ENCODE measurements around the gene HBG1.
"Not testable (repeated sequence)": the region's sequence is repeated elsewhere in the genome, so short reads cannot be mapped to it uniquely, and the experiment has no call there.

The HBG1 gene

DNA sequence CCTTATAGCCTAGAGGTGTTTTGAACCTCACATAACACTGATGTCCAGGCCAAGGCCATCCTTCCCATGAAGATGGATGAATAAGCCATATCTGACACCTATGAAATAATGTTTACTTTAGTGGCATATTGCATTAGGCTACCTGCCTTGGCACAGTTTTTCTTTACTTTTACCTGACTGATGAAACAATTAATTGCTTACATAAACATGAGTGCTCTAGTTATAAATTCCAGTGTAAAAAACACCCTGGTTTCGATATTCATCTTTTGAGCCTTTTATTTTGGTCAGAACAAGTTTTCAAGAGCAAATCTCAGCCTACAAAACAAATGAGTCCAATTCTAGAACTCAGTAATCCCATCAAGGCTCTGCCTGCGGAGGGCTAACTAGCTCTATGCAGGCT lies 27.0 kb upstream of the HBG1 start:
- DNase-seq: no peak

DNA sequence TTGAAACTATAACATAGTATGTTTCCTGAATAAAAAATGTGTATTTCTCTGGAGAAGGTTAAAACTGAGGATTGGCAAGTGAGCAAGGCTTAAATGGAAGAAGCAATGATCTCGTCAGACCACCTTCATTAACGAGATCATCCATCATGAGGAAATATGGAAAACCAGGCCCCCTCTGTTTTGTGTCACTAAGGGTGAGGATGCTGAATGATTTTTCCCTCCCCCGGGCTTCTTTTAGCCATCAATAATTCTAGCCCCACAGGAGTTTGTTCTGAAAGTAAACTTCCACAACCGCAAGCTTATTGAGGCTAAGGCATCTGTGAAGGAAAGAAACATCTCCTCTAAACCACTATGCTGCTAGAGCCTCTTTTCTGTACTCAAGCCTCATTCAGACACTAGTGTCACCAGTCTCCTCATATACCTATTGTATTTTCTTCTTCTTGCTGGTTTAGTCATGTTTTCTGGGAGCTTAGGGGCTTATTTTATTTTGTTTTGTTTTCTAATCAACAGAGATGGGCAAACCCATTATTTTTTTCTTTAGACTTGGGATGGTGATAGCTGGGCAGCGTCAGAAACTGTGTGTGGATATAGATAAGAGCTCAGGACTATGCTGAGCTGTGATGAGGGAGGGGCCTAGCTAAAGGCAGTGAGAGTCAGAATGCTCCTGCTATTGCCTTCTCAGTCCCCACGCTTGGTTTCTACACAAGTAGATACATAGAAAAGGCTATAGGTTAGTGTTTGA lies 25.9 kb upstream of the HBG1 start:
- DNase-seq: no peak

DNA sequence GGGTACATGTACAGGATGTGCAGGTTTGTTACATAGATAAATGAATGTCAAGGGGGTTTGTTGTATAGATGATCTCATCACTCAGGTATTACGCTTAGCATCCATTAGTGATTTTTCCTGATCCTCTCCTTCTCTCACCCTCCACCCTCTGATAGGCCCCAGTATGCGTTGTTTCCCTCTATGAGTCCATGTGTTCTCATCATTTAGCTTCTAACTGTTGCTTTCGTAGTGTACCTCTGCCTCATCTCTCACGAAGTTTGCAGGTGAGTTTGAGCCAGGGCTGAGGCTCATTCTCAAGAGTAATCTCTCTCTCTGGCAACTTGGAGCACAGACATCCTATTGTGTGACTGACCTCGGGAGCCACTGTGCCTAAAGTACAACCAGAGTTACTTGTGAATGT lies 24.7 kb upstream of the HBG1 start:
- no peak for DNase-seq

DNA sequence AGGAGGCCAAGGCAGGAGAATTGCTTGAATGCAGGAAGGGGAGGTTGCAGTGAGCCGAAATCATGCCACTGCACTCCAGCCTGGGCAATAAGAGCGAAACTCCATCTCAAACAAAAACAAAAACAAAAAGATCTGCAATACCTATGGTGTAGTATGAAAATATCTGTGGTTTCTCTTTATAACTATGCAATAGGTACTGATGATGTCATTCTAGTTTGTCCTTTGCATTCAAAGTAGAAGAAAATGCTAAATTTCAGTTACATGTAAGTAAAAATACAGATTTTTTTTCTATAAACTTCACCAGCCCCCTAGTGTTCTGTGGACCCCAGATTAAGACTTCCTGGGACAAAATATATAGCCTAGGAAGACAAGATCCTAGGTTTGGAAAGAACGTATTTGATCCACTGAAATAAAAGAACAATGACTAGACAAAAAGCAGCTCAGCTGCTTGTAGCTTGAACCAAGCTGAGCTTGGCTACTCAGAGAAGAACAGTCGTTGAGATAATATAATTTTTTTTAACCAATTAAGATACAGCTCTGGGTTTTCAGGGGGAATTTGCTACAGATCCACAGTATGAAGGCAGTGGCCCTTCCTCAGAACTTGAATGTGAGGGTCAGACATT lies 22.8 kb upstream of the HBG1 start:
- no peak for DNase-seq

DNA sequence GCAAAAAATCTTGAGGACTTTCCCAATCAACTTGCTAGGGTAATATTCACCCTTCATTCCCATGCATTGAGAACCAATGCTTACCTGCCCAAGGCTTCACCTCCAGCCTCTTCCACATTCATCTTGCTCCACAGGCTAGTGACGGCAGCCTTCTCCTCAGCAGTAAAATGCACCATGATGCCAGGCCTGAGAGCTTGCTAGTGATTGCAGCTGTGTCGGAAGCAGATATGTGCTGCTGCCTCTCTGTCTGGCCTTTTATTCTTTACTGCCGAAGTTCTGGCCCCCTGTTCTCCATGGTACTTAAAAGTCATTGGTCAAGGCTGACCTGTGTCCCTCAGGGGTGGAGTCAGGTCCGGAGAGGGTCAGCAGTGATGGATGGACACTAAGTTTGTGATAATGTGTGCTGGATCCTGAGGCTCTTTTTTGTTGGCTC lies 20.1 kb upstream of the HBG1 start, which contains the start of gene HBE1:
HBE1 (minus strand) TSS at position 231 of the 433 bp plus-strand sequence; CDS start at position 176, 55 bp downstream.
- no peak for DNase-seq

DNA sequence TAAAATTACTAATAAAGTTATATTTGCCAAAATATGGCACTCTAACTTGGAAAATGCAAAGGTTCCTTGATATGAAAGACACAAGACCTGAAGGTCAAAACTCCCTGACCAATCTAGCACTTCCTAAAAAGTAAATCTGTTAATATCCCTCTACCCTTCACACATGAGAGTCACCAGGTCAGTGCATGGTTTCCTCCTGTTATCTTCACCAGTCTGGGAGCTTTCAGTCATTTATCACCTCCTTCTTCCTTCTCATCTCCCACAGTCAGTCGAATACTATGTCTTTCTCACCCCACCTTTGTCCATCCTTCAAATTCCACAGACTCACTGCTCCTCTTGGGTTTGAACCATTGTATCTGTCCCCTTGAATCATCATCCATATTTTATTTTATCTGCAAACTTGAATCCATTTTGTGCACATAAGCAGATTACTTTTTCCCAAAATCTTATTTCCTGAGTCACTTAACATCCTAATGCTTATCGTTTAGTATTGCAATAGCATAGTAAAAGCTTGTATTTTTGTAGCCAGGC lies 17.4 kb upstream of the HBG1 start:
- no peak for DNase-seq

DNA sequence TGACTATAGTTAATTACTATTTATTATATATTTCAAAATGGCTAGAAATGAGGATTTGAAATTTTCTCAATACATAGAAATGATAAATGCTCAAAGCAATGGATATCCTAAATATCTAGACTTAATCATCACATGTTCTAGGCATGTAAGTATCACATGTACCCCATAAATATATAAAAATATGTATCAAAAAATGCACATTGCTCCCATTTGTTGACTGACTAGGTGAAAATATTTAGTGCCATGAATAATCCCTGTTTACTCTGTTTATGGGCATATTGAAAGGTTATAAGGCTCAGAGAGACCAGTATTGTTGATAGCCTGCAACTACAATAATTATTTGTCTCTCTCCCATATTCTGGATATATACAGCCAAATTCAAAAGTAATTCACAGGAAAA lies 17.0 kb upstream of the HBG1 start:
- DNase-seq: no peak

DNA sequence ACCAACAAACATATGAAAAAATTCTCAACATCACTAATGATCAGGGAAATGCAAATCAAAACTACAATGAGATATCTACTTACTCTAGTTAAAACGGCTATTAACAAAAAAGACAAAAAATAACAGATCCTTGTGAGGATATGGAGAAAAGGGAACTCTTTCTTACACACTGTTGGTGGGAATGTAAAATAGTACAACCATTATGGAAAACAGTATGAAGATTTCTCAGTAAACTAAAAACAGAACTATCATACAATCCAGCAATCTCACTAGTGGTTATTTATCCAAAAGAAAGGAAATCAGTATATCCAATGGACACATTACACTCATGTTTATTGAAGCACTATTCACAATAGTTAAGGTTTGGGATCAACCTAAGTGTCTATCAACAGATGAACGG lies 16.2 kb upstream of the HBG1 start:
- DNase-seq: no peak

DNA sequence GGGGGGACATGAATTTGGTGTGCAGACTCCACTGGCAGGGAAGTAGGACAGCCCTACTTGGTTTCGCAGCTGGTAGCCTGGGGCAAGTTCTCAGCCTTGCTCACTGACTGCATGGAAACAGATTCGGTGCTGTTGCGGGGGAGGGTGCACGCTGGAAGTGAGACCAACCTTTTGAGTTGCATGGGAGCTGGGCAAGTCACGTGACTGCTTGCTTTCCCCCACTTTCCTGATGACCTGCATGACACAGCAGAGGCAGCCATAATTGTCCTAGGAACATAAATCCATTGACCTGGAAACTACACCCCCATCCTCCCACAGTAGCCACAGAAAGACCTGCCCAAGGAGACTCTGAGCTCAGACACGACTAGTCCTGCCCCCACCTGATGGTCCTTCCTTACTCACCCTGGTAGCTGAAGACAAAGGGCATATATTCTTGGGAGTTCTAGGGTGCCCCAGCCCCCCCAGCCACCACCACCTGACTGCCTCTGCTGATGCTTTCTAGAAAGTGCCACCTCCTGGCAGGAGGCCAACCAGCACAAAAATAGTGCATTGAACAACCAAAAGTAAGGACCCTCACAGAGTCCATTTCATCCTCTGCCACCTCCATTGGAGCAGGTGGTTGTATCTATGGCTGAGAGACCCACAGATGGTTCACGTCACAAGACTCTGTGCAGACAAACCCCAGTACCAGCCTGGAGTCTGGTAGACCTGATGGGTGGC lies 9.0 kb upstream of the HBG1 start:
- DNase-seq: no peak

DNA sequence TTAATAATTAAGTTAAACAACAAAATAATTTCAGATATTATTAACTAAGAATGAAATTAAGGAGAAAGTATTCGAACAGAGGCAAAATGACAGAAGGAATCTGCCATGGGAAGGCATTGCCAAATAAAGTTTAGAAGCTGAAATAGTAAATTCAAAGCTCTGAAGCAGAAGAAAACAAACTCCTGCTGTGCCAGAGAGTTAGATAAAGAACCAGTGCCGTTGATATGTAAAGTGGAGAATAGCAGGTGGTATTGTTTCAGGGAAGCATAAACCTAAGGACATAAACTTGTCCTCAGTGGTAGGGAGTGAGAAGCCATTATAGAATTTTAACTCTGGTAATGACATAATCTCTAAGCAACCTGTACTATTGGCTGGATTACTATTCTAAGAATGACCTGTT lies 7.6 kb upstream of the HBG1 start:
- DNase-seq: no peak

DNA sequence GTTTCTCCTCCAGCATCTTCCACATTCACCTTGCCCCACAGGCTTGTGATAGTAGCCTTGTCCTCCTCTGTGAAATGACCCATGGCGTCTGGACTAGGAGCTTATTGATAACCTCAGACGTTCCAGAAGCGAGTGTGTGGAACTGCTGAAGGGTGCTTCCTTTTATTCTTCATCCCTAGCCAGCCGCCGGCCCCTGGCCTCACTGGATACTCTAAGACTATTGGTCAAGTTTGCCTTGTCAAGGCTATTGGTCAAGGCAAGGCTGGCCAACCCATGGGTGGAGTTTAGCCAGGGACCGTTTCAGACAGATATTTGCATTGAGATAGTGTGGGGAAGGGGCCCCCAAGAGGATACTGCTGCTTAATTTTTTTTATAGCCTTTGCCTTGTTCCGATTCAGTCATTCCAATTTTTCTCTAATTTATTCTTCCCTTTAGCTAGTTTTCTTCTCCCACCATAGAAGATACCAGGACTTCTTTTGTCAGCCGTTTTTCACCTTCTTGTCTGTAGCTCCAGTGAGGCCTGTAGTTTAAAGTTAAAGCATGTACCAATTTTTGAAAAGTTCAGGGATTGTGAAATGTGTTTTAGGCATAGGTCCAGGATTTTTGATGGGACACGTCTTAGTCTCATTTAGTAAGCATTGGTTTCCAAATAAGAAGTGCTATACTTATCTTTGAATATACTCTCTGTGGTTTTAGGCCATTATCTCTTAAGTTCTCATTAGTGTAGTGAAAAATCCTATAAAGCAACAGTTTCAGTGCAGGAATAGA lies 5.2 kb upstream of the HBG1 start, which contains the start of gene HBG2:
HBG2 (minus strand) TSS at position 136 of the 768 bp plus-strand sequence; CDS start at position 83, 53 bp downstream.
- not testable (repeated sequence) for DNase-seq

DNA sequence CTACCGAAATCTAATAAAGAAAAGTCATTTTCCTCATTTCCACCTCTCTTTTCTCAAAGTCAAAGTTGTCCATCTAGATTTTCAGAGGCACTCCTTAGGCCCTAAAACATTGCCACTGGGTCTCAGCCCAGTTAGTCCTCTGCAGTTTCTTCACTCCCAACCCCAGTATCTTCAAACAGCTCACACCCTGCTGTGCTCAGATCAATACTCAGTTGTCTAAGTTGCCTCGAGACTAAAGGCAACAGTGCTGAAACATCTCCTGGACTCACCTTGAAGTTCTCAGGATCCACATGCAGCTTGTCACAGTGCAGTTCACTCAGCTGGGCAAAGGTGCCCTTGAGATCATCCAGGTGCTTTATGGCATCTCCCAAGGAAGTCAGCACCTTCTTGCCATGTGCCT lies 4.4 kb upstream of the HBG1 start:
- not testable (repeated sequence) for DNase-seq

DNA sequence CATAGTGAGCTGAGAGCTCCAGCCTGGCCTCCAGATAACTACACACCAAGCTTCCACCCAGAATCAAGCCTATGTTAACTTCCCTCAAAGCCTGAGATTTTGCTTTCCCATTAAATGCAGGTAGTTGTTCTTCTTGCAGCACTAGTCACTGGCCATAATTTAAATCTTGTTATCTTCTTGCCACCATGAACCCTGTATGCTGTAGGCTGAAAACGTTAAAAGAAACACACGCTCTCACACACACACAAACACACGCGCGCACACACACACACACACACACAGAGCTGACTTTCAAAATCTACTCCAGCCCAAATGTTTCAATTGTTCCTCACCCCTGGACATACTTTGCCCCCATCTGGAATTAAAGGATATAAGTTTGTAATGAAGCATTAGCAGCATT lies 3.8 kb upstream of the HBG1 start:
- not testable (repeated sequence) for DNase-seq

DNA sequence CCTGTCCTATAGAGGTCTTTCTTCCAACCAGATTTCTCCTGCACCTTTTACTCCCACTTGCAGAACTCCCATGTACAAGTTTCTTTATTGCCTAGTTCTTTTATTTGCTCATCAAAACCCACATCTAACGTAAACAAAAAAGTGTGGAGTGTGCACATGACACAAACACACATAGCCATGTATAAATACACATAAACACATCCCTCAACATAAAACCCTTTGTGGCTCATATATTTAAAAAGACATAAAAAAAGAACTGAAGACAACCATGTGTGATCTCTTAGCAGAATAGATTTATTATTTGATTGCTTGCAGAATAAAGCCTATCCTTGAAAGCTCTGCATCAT lies 3.2 kb upstream of the HBG1 start:
- DNase-seq: no peak

DNA sequence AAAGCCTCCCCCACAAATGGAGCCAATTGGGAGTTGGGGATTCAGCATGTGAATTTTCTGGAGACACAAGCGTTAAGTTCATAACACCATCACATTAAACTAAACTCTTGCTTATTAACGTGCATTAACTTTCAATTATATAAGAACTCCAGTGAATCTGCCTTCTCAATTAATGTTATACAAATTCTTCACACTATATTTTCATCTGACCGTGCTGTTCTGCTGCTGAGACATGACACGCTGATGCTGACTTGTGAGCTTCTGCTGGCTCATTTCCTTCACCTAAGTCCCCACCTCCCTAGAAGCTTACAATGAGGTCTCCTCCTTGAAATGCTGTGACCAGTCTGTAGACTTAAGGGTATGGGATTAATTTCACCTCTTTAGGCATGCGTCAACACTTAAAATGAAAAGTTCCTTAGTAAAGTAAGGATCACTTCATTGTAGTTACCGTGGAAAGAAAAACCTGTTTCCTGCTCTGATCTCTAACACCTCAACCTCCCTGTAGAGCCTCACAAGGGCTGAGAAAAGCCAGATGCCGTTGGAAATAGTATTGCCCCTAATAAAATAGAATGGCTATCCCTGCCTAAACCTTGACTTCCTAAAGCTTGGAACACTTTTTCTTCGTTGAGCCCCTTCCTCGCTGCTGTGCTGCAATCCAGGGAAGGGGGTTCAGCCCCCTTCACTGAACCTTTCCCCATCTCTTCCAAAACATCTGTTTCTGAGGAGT lies 2.7 kb upstream of the HBG1 start:
- no peak for DNase-seq

DNA sequence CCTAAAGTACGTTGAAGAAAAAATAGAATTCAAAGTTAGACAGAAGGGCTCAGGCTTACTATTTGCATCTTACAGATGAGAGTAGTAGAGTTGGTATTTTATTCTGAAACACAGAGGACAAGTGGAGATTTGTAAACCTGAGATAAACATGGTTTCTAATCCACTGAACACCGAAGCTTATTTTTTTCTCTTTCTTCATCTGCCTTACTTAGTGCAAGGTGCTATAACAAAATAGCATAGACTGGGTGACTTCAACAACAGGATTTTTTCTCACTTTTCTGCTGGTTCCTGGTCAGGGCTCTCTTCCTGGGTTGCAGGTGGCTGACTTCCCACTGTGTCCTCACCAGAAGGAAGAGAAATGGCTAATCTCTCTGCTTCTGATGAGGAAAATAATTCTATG lies 2.1 kb upstream of the HBG1 start:
- DNase-seq: no peak

DNA sequence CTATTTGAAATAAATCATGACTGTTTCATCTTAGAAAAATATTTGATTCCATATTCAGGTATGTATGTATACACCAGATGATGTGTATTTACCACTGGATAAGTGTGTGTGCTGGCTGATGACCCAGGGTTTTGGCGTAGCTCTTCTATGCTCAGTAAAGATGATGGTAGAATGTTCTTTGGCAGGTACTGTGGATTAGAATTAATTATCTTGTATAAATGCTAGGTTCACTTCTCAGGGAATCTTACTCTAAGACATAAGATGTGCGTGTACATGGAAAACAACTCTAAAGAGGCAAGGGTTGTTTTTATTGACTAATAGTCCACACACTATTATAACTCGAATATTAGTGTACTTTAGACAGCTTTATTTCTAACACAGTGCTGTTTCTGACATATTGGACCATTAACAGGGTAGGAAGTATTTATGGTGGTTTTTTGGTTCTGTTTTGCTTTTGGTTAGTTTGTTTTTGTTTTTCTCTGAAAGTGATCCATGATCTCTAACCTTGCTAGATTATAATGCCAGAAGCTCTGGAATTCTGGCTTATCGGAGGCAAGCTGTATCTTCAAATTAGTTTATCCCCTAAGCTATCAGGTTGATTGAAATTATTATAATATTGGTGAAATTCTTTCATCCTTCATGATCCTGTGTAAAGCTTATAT lies 1.0 kb upstream of the HBG1 start:
- DNase-seq: no peak

DNA sequence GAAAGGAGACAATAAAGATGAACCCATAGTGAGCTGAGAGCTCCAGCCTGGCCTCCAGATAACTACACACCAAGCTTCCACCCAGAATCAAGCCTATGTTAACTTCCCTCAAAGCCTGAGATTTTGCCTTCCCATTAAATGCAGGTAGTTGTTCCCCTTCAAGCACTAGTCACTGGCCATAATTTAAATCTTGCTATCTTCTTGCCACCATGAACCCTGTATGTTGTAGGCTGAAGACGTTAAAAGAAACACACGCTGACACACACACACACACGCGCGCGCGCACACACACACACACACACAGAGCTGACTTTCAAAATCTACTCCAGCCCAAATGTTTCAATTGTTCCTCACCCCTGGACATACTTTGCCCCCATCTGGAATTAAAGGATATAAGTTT lies 1.2 kb downstream of the HBG1 start:
- not testable (repeated sequence) for DNase-seq

DNA sequence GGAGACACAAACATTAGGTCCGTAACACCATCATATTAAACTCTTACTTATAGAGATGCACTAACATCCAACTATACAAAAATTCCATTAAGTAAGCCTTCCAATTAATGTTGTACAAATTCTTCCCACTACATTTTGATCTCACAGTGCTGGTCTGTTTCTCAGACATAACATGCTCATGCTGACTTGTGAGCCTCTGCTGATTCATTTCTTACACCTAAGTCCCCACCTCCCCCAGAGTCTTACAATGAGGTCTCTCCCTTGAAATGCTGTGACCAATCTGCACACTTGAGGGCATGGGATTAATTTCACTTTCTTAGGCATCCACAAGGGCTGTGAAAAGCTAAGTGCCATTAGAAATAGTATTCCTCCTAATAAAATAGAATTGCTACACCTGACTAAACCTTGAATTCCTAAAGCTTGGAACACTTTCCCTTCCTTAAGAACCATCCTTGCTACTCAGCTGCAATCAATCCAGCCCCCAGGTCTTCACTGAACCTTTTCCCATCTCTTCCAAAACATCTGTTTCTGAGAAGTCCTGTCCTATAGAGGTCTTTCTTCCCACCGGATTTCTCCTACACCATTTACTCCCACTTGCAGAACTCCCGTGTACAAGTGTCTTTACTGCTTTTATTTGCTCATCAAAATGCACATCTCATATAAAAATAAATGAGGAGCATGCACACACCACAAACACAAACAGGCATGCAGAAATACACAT lies 2.0 kb downstream of the HBG1 start:
- no peak for DNase-seq

DNA sequence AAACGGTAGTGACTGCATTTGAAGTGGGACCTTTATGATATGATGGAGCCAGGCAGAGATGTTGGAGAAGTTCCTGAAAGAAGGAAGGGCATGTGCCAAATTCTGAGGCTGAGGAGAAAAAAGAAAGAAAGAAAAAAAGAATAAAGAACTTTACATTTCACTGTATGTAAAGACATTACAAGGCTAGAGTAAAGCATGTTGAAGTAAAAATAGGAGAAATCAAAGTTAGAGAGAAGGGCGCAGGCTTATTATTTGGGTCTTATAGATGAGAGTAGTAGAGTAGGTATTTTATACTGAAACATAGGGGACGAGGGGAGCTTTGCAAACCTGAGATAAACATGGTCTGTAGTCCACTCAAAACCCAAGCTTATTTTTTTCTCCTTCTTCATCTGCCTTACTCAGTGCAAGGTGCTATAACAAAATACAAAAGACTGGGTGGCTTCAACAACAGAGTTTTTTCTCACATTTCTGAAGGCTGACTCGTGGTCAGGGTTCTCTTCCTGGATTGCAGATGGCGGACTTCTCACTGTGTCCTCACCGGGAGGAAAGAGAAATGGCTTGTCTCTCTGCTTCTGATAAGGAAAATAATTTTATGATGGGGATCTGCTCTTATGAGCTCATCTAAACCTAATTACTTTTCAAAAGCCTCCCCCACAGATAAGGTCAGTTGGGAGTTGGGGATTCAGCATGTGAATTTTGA lies 2.7 kb downstream of the HBG1 start:
- DNase-seq: no peak
